HCT116 (cell line): ENCODE data around the gene NUDT14. TPM values are rescaled to one million over a fixed set of nuclear protein-coding genes. Genes with fewer than 3 reads are reported as not detected.

Experiments used
- ATAC-seq: fragments of 200-7000 bp; cut with Tn5 transposase; 2 replicates; pipeline ENCODE4 v1.9.1; 2020; ENCODE audit warnings: mild to moderate bottlenecking, moderate library complexity
- BruUV-seq: library from RNA; stranded (reverse); fragments of 400-500 nt; replicated peaks from 2 replicates; lab custom pipeline; 2021; lab: Mats Ljungman, UMichigan
- CTCF ChIA-PET: fragments of 300-600 bp; sonication (Branson Sonifier 250); formaldehyde crosslinking; loops from one replicate; lab custom pipeline; 2021; ENCODE audit warnings: antibody characterized with exemption; lab: Charles Lee
- POLR2A ChIA-PET: fragments of 300-600, 350-600 bp; sonication (Branson Sonifier 250); formaldehyde crosslinking; loops from one replicate; lab custom pipeline; 2021; ENCODE audit warnings: antibody characterized with exemption; lab: Charles Lee
- RAD21 ChIA-PET, 2 experiments: fragments of 300-600 bp; sonication (Branson Sonifier 250); formaldehyde crosslinking; loops; one replicate each; lab custom pipeline; 2023; ENCODE audit warnings: low total read pairs in 2 of 2; ENCODE audit not compliant: uncharacterized antibody in 2 of 2, unreplicated experiment in 2 of 2, low non-redundant PET in 1 of 2; lab: Charles Lee
- DNase-seq: peaks from one replicate; pipeline ENCODE4 v3.0.0-alpha.2; 2010; ENCODE audit warnings: low read depth, low spot score
- H2AFZ ChIP-seq: fragments of 200-600 bp; shearing (Covaris generic), sonication (generic); 2 replicates; pipeline ENCODE4 v1.6.1; 2017; ENCODE audit warnings: low read depth, mixed run types, mixed read lengths, antibody characterized with exemption, low read length; ENCODE audit not compliant: poor library complexity, severe bottlenecking
- H3K27ac ChIP-seq: 2 replicates; pipeline ENCODE4 v1.5.1; 2012; ENCODE audit warnings: low read depth, low read length
- H3K27me3 ChIP-seq: fragments of 200-600 bp; sonication (generic); 2 replicates; pipeline ENCODE4 v1.6.1; 2016; ENCODE audit warnings: mixed run types, low read length, mixed read lengths; ENCODE audit not compliant: insufficient read depth
- H3K36me3 ChIP-seq, 2 experiments: fragments of 200-500 bp in 1 of 2; fragments of 200-600 bp in 1 of 2; sonication (Bioruptor generic) in 1 of 2; sonication (generic) in 1 of 2; 2 replicates each; pipeline versions ENCODE4 v1.5.1 to v1.6.1; 2014 to 2016; ENCODE audit warnings: low read length in 2 of 2, inconsistent platforms in 1 of 2, mixed read lengths in 1 of 2, mixed run types in 1 of 2; ENCODE audit not compliant: insufficient read depth in 2 of 2, control insufficient read depth in 1 of 2
- H3K4me1 ChIP-seq, 2 experiments: fragments of 200-600 bp in 1 of 2; sonication (generic) in 1 of 2; 2 replicates each; pipeline versions ENCODE4 v1.5.1 to v1.6.1; 2012 to 2017; ENCODE audit warnings: low read length in 2 of 2, inconsistent platforms in 1 of 2, mild to moderate bottlenecking in 1 of 2, mixed read lengths in 1 of 2, mixed run types in 1 of 2, moderate library complexity in 1 of 2; ENCODE audit not compliant: insufficient read depth in 2 of 2, control insufficient read depth in 1 of 2
- H3K4me2 ChIP-seq: fragments of 200-600 bp; sonication (generic); 2 replicates; pipeline ENCODE4 v1.6.1; 2017; ENCODE audit warnings: mixed run types, low read length, mixed read lengths
- H3K4me3 ChIP-seq, 2 experiments: fragments of 200-600 bp in 1 of 2; sonication (generic) in 1 of 2; replicated peaks in 1 of 2; 2 replicates each; pipeline ENCODE4 v1.5.1; 2011 to 2016; ENCODE audit warnings: low read length in 2 of 2, control low read depth in 1 of 2, low read depth in 1 of 2, mild to moderate bottlenecking in 1 of 2, mixed read lengths in 1 of 2, mixed run types in 1 of 2
- H3K79me2 ChIP-seq: fragments of 200-600 bp; sonication (generic); 2 replicates; pipeline ENCODE4 v1.6.1; 2017; ENCODE audit warnings: mild to moderate bottlenecking, mixed run types, low read length, moderate library complexity, mixed read lengths; ENCODE audit not compliant: insufficient read depth
- H3K9ac ChIP-seq: fragments of 200-600 bp; sonication (generic); 2 replicates; pipeline ENCODE4 v1.6.1; 2016; ENCODE audit warnings: low read length, mixed read lengths
- H3K9me2 ChIP-seq: fragments of 200-600 bp; sonication (generic), shearing (Covaris generic); 2 replicates; pipeline ENCODE4 v1.6.1; 2017; ENCODE audit warnings: mixed run types, mild to moderate bottlenecking, moderate library complexity; ENCODE audit not compliant: insufficient read depth
- H3K9me3 ChIP-seq, 2 experiments: fragments of 200-500 bp in 1 of 2; fragments of 200-600 bp in 1 of 2; sonication (Bioruptor generic) in 1 of 2; sonication (generic) in 1 of 2; 2 replicates each; pipeline ENCODE4 v1.6.1; 2014 to 2017; ENCODE audit warnings: low read length in 2 of 2, mixed read lengths in 2 of 2, inconsistent platforms in 1 of 2, low read depth in 1 of 2, mild to moderate bottlenecking in 1 of 2, mixed run types in 1 of 2, moderate library complexity in 1 of 2; ENCODE audit not compliant: control insufficient read depth in 1 of 2, insufficient read depth in 1 of 2
- H4K20me1 ChIP-seq: fragments of 200-600 bp; sonication (generic), shearing (Covaris generic); 2 replicates; pipeline ENCODE4 v1.6.1; 2017; ENCODE audit warnings: mixed run types, mild to moderate bottlenecking, moderate library complexity; ENCODE audit not compliant: insufficient read depth
- CBX3 ChIP-seq: IDR thresholded peaks from 2 replicates; pipeline ENCODE4 v1.6.1; 2012; ENCODE audit warnings: low read depth
- CEBPB ChIP-seq: IDR thresholded peaks from 2 replicates; pipeline ENCODE4 v1.6.1; 2012; ENCODE audit warnings: low read depth
- EGR1 ChIP-seq: IDR thresholded peaks from 2 replicates; pipeline ENCODE4 v1.6.1; 2012; ENCODE audit warnings: low read depth
- ELF1 ChIP-seq: IDR thresholded peaks from 2 replicates; pipeline ENCODE4 v1.6.1; 2012; ENCODE audit warnings: low read depth, borderline replicate concordance
- EZH2phosphoT487 ChIP-seq: fragments of 200-600 bp; IDR thresholded peaks from 2 replicates; pipeline ENCODE4 v1.6.1; 2018; ENCODE audit warnings: antibody characterized with exemption, borderline replicate concordance
- FOSL1 ChIP-seq: IDR thresholded peaks from 2 replicates; pipeline ENCODE4 v1.6.1; 2012; ENCODE audit warnings: low read depth
- POLR2A ChIP-seq: IDR thresholded peaks from 2 replicates; pipeline ENCODE4 v1.7.0; 2011; ENCODE audit warnings: borderline replicate concordance; ENCODE audit not compliant: insufficient read depth, insufficient read length; ENCODE audit errors: extremely low read depth
- POLR2AphosphoS5 ChIP-seq: IDR thresholded peaks from 2 replicates; pipeline ENCODE4 v1.6.1; 2011; ENCODE audit warnings: mild to moderate bottlenecking, low read depth, low read length, moderate library complexity
- RAD21 ChIP-seq: IDR thresholded peaks from 2 replicates; pipeline ENCODE4 v1.6.1; 2012; ENCODE audit warnings: low read depth, mild to moderate bottlenecking
- SIN3A ChIP-seq: IDR thresholded peaks from 2 replicates; pipeline ENCODE4 v1.6.1; 2012; ENCODE audit warnings: low read depth
- SP1 ChIP-seq: IDR thresholded peaks from 2 replicates; pipeline ENCODE4 v1.6.1; 2012; ENCODE audit warnings: low read depth
- SRF ChIP-seq: IDR thresholded peaks from 2 replicates; pipeline ENCODE4 v1.6.1; 2012; ENCODE audit warnings: low read depth
- TCF7L2 ChIP-seq: IDR thresholded peaks from 2 replicates; pipeline ENCODE4 v1.7.0; 2011; ENCODE audit warnings: borderline replicate concordance, inconsistent platforms; ENCODE audit not compliant: insufficient read depth, insufficient read length; ENCODE audit errors: extremely low read depth
- YY1 ChIP-seq: IDR thresholded peaks from 2 replicates; pipeline ENCODE4 v1.6.1; 2011; ENCODE audit warnings: low read length, low read depth, moderate library complexity, mild to moderate bottlenecking; ENCODE audit not compliant: insufficient replicate concordance; ENCODE audit errors: extremely low read depth
- ZFX ChIP-seq: fragments of 450-650 bp; IDR thresholded peaks from 2 replicates; pipeline ENCODE4 v1.6.1; 2017
- ZNF274 ChIP-seq: fragments of 200-500 bp; sonication (Bioruptor generic); IDR thresholded peaks from 2 replicates; pipeline ENCODE4 v1.6.1; 2014; ENCODE audit warnings: mild to moderate bottlenecking, low read depth, low read length, inconsistent platforms
- intact Hi-C: fragments of 100-400 bp; cut with micrococcal nuclease; formaldehyde crosslinking; loops from 2 replicates; pipeline ENCODE4 v1.10.0; 2022
- total RNA-seq: library from RNA; stranded (reverse); gene quantifications from one replicate; pipeline ENCODE4 v1.2.1, GENCODE V29; 2021; ENCODE audit not compliant: unreplicated experiment
- TF ChIP-seq, protein P1 (sequence below): IDR thresholded peaks from 2 replicates; pipeline ENCODE4 v1.6.1; 2012
- TF ChIP-seq, protein P2 (sequence below): IDR thresholded peaks from 2 replicates; pipeline ENCODE4 v1.6.1; 2012

The NUDT14 gene
- total RNA-seq, 1 experiment from 2014 or later: 56.1 TPM

GRCh38 chr14:105221598-105222178 lies 40.6 kb upstream of the NUDT14 start:
- CTCF ChIA-PET: no interaction called here
- H3K9me2 ChIP-seq: no peaks in the 10 kb centered on the region
- no peak overlapping the region for H3K9ac ChIP-seq
- TF ChIP-seq SP1: no peak
- no peak for TF ChIP-seq EGR1
- TF ChIP-seq POLR2AphosphoS5: no peak
- TF ChIP-seq ZFX: no peak
- TF ChIP-seq, protein P1, sequence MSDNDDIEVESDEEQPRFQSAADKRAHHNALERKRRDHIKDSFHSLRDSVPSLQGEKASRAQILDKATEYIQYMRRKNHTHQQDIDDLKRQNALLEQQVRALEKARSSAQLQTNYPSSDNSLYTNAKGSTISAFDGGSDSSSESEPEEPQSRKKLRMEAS: no peak
- TF ChIP-seq CBX3: no peak
- no peak for TF ChIP-seq ELF1
- TF ChIP-seq FOSL1: no peak
- no peak for TF ChIP-seq EZH2phosphoT487
- H3K27me3 ChIP-seq: no peaks in the 10 kb centered on the region
- RAD21 ChIA-PET: no interaction called here
- peaks cover 7 to 10% of the 10 kb centered on the region in 2 experiments; a peak in 3 of 4 replicates for H3K36me3 ChIP-seq
- no peaks in the 10 kb centered on the region for H3K4me1 ChIP-seq
- no peak overlapping the region for H3K27ac ChIP-seq
- POLR2A ChIA-PET: no interaction called here
- DNase-seq (no peak), ATAC-seq (no peak)
- H3K9me3 ChIP-seq: no peaks in the 10 kb centered on the region
- H3K4me2 ChIP-seq: no peak overlapping the region
- no TSS peak for BruUV-seq
- H2AFZ ChIP-seq: no peak overlapping the region
- no peaks in the 10 kb centered on the region for H3K79me2 ChIP-seq
- H4K20me1 ChIP-seq: no peaks in the 10 kb centered on the region
- no peak overlapping the region for H3K4me3 ChIP-seq
- intact Hi-C loops: no loop called here

- Histone ChIP-seq H3K79me2 (no peaks in the 10 kb centered on the region), H3K9ac (no peak overlapping the region), H3K4me2 (no peak overlapping the region), H3K27ac (no peak overlapping the region), H3K4me3 (no peak overlapping the region), H3K9me3 (no peaks in the 10 kb centered on the region), H3K9me2 (no peaks in the 10 kb centered on the region), H4K20me1 (no peaks in the 10 kb centered on the region), H3K4me1 (no peaks in the 10 kb centered on the region), H2AFZ (no peak overlapping the region), H3K27me3 (no peaks in the 10 kb centered on the region), H3K36me3 (peaks cover 7 to 10% of the 10 kb centered on the region in 2 experiments; a peak in 3 of 4 replicates)
- ATAC-seq (no peak), DNase-seq (no peak)
- CTCF ChIA-PET: no interaction called here
- RAD21 ChIA-PET: no interaction called here
- intact Hi-C loops: no loop called here
- BruUV-seq: no TSS peak
- POLR2A ChIA-PET: no interaction called here
- TF ChIP-seq CEBPB (no peak), RAD21 (no peak), SRF (no peak), EZH2phosphoT487 (no peak), YY1 (no peak), EGR1 (no peak), SIN3A (no peak), ELF1 (no peak), POLR2A (no peak), ZNF274 (no peak), TCF7L2 (no peak)
- TF ChIP-seq, protein P2, sequence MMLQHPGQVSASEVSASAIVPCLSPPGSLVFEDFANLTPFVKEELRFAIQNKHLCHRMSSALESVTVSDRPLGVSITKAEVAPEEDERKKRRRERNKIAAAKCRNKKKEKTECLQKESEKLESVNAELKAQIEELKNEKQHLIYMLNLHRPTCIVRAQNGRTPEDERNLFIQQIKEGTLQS: no peak
- TF ChIP-seq, protein P1: no peak
Measured at GRCh38 chr14:105220699-105221597, 39.8 kb upstream of the NUDT14 start.
